ENCODE results near the gene SPDYE5. TPM values are rescaled to one million over a fixed set of nuclear protein-coding genes. Genes with fewer than 3 reads are reported as not detected.

The SPDYE5 gene
- total RNA-seq, 2 donors from 2014 or later, result not detected

DNA sequence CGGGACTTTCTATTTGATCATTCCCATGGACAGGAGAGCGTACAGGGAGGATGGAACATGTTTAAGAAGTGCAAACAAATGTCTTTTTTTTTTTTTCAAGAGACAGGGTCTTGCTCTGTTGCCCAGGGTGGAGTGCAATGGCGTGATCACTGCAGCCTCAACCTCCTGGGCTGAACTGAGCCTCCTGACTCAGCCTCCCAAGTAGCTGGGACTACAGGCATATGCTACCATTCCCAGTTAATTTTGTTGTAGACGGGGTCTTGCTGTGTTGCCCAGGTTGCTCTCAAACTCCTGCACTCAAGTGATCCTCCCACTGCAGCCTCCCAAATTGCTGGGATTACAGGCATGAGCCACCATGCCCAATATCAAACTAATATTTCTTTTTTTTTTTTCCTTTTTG is 40.5 kb downstream of the SPDYE5 start:
- Mint-ChIP-seq H3K4me1 (peaks cover 14% of the 10 kb centered on the region), H3K27me3 (ENCODE audit: insufficient read depth) (no peaks in the 10 kb centered on the region), H3K4me3 (no peak overlapping the region), H3K9me3 (no peaks in the 10 kb centered on the region), H3K36me3 (ENCODE audit: low read depth) (peaks cover 36% of the 10 kb centered on the region), H3K27ac (no peak overlapping the region)
- Histone ChIP-seq H3K36me3 (ENCODE audit: control insufficient read depth, insufficient read depth, low read length) (peaks cover 26% of the 10 kb centered on the region), H3K27ac (ENCODE audit: low read depth, low read length) (no peak overlapping the region), H3K4me1 (ENCODE audit: control insufficient read depth, insufficient read depth, low read length) (no peaks in the 10 kb centered on the region), H3K27me3 (ENCODE audit: control insufficient read depth, insufficient read depth, low read length, poor library complexity, severe bottlenecking) (no peaks in the 10 kb centered on the region), H3K4me3 (ENCODE audit: low read length) (no peak overlapping the region), H3K9ac (ENCODE audit: extremely low read depth, low read length, poor library complexity, severe bottlenecking) (no peak overlapping the region), H3K9me3 (ENCODE audit: control insufficient read depth, low read length) (no peaks in the 10 kb centered on the region)
- DNase-seq, result no peak
- WGBS, 2 experiments (ENCODE audit: insufficient coverage in 1 of 2, insufficient read length in 1 of 2), result 82 to 95% methylated on average over 4 of the region's 4 CpGs
- TF ChIP-seq CTCF (conservative IDR thresholded peaks at IDR 0.05), result no peak

GRCh38 chr7:75533926-75534325 is 41.8 kb downstream of the SPDYE5 start:
- Mint-ChIP-seq H3K36me3 (ENCODE audit: low read depth) (peaks cover 43% of the 10 kb centered on the region), H3K9me3 (no peaks in the 10 kb centered on the region), H3K4me3 (no peak overlapping the region), H3K27me3 (ENCODE audit: insufficient read depth) (no peaks in the 10 kb centered on the region), H3K27ac (no peak overlapping the region), H3K4me1 (peaks cover 12% of the 10 kb centered on the region)
- Histone ChIP-seq H3K27ac (ENCODE audit: low read depth, low read length) (no peak overlapping the region), H3K4me1 (ENCODE audit: control insufficient read depth, insufficient read depth, low read length) (no peaks in the 10 kb centered on the region), H3K27me3 (ENCODE audit: control insufficient read depth, insufficient read depth, low read length, poor library complexity, severe bottlenecking) (no peaks in the 10 kb centered on the region), H3K36me3 (ENCODE audit: control insufficient read depth, insufficient read depth, low read length) (peaks cover 35% of the 10 kb centered on the region), H3K4me3 (ENCODE audit: low read length) (no peak overlapping the region), H3K9me3 (ENCODE audit: control insufficient read depth, low read length) (no peaks in the 10 kb centered on the region), H3K9ac (ENCODE audit: extremely low read depth, low read length, poor library complexity, severe bottlenecking) (no peak overlapping the region)
- DNase-seq, result no peak
- WGBS, 2 experiments (ENCODE audit: insufficient coverage in 1 of 2, insufficient read length in 1 of 2), result 95 to 98% methylated on average over 6 of the region's 6 CpGs
- TF ChIP-seq CTCF (conservative IDR thresholded peaks at IDR 0.05), result no peak

DNA sequence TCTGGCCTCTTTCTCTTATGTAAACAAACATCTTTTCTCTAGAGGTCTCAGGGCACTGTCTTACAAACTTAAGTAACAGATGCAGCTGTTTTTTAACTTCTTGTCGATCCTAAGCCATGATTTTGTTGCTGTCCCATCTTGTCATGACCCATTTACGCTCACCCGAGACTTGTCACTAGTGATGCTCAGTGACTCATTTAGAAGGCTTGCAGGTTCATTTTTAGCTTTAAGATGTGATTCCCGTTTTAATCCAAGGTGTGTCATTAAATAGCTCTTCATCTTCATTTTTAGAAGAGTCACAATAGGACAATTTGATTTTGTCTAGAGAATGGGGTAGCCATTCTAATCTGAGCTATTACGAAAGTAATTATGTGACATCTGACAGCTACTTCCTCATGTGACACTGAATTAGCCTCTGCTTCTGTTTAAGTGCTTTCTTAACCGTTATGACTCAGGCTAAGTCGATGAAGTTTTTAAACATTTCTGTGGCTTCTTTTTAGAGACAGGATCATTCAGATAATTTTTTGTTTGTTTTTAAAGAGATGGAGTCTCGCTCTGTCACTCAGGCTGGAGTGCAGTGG is 42.7 kb downstream of the SPDYE5 start:
- Mint-ChIP-seq H3K36me3 (ENCODE audit: low read depth) (peaks cover 51% of the 10 kb centered on the region), H3K4me3 (no peak overlapping the region), H3K27me3 (ENCODE audit: insufficient read depth) (no peaks in the 10 kb centered on the region), H3K4me1 (peaks cover 12% of the 10 kb centered on the region), H3K9me3 (no peaks in the 10 kb centered on the region), H3K27ac (no peak overlapping the region)
- TF ChIP-seq CTCF (conservative IDR thresholded peaks at IDR 0.05), result no peak
- no peaks in the 10 kb centered on the region for H3K4me1 ChIP-seq (ENCODE audit: control insufficient read depth, insufficient read depth, low read length)
- no peaks in the 10 kb centered on the region for H3K9me3 ChIP-seq (ENCODE audit: control insufficient read depth, low read length)
- H3K27me3 ChIP-seq (ENCODE audit: control insufficient read depth, insufficient read depth, low read length, poor library complexity, severe bottlenecking), result no peaks in the 10 kb centered on the region
- peaks cover 42% of the 10 kb centered on the region for H3K36me3 ChIP-seq (ENCODE audit: control insufficient read depth, insufficient read depth, low read length)
- no peak for DNase-seq
- H3K27ac ChIP-seq (ENCODE audit: low read depth, low read length), result no peak overlapping the region
- H3K4me3 ChIP-seq (ENCODE audit: low read length), result no peak overlapping the region
- no peak overlapping the region for H3K9ac ChIP-seq (ENCODE audit: extremely low read depth, low read length, poor library complexity, severe bottlenecking)
- 86 to 92% methylated on average over 8 of the region's 8 CpGs for WGBS, 2 experiments (ENCODE audit: insufficient coverage in 1 of 2, insufficient read length in 1 of 2)

Measured in endodermal cell (in vitro differentiated cells).